GM23248 (cell line): ENCODE results near the gene VGF.

Experiments
- EZH2 ChIP-seq: fragments of 200-600 bp; sonication (generic); IDR thresholded peaks from 2 replicates; pipeline ENCODE4 v1.6.1; 2018; ENCODE audit warnings: antibody characterized with exemption, mild to moderate bottlenecking; ENCODE audit not compliant: insufficient read depth, poor library complexity, severe bottlenecking
- EZH2phosphoT487 ChIP-seq: fragments of 200-600 bp; sonication (generic); IDR thresholded peaks from 2 replicates; pipeline ENCODE4 v1.6.1; 2018; ENCODE audit warnings: antibody characterized with exemption, moderate library complexity, mild to moderate bottlenecking, low read depth; ENCODE audit not compliant: insufficient read depth

DNA sequence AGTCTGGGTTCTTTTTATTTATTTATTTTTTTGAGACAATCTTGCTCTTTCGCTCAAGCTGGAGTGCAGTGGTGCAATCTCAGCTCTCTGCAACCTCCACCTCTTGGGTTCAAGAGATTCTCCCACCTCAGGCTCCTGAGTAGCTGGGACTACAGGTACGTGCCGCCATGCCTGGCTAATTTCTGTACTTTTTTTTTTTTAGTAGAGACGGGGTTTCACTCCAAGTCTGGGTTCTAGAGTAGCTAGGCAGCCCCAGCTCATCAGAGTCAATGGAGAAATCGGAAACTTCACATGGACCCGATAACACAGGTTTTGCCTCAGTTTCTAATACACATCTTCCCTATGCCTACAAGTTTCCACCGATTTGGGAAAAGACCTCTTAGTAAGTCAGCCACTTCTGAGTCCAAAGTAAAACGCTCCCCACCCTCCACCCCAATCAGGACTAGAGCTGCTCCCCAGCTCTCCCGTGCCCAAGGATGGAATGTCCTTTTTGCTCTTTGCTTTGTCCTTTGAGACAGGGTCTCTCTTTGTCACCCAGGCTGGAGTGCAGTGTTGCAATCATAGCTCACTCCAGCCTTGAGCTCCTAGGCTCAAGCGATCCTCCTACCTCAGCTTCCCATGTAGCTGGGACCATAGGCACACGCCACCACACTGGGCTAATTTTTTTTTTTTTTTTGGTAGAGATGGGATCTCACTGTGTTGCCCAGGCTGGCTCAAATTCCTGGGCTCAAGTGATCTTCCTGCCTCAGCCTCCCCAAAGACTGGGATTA is 42.3 kb downstream of the VGF start:
- TF ChIP-seq EZH2 = no peak
- TF ChIP-seq EZH2phosphoT487 = no peak
